GM12878 (cell line): ENCODE data around the gene SLC37A2. TPM values are rescaled to one million over a fixed set of nuclear protein-coding genes. Genes with fewer than 3 reads are reported as not detected.

Experiments
- ATAC-seq: fragments of 200-7000 bp; cut with Tn5 transposase; 3 replicates; pipeline ENCODE4 v1.9.1; 2020; ENCODE audit warnings: mild to moderate bottlenecking, moderate library complexity
- BruUV-seq: library from RNA; stranded (reverse); fragments of 400-500 nt; replicated peaks from 2 replicates; lab custom pipeline; 2021; lab: Mats Ljungman, UMichigan
- CTCF ChIA-PET: fragments of 300-600 bp; sonication (Branson Sonifier 250); formaldehyde crosslinking; extraction: SDS; loops from one replicate; lab custom pipeline; 2021; ENCODE audit warnings: inconsistent platforms; lab: Yijun Ruan, JAX
- POLR2A ChIA-PET: fragments of 350-600 bp; formaldehyde crosslinking; extraction: SDS; loops from one replicate; lab custom pipeline; 2021; ENCODE audit warnings: inconsistent platforms; lab: Charles Lee
- RAD21 ChIA-PET: fragments of 300-600 bp; sonication (Branson Sonifier 250); formaldehyde crosslinking; loops from one replicate; lab custom pipeline; 2023; ENCODE audit warnings: antibody characterized with exemption; ENCODE audit not compliant: unreplicated experiment; lab: Charles Lee
- SMC1A ChIA-PET: fragments of 300-600 bp; sonication (Branson Sonifier 250); formaldehyde crosslinking; loops from one replicate; lab custom pipeline; 2023; ENCODE audit not compliant: unreplicated experiment, uncharacterized antibody; lab: Charles Lee
- DNase-seq: peaks from one replicate; pipeline ENCODE4 v3.0.0-alpha.2; 2011; ENCODE audit warnings: low read depth, low spot score
- FAIRE-seq: peaks from 3 replicates; lab custom pipeline; 2011; peaks lifted over from hg19 to GRCh38; lab: Jason Lieb, UNC
- H2AFZ ChIP-seq: 2 replicates; pipeline ENCODE4 v1.6.0; 2011; ENCODE audit warnings: low read depth, low read length, control low read depth; ENCODE audit not compliant: control insufficient read depth
- H3K27ac ChIP-seq: 2 replicates; pipeline ENCODE4 v1.5.1; 2011; ENCODE audit warnings: control low read depth; ENCODE audit not compliant: control insufficient read depth, insufficient read depth
- H3K27me3 ChIP-seq, 2 experiments: replicated peaks in 1 of 2; 2 replicates each; pipeline versions ENCODE4 v1.6.0 to v1.6.1; 2011; ENCODE audit warnings: low read length in 1 of 2; ENCODE audit not compliant: control insufficient read depth in 2 of 2, insufficient read depth in 2 of 2
- H3K36me3 ChIP-seq, 2 experiments: 2 replicates each; pipeline ENCODE4 v1.5.1; 2011; ENCODE audit warnings: low read length in 1 of 2; ENCODE audit not compliant: control insufficient read depth in 2 of 2, insufficient read depth in 2 of 2
- H3K4me1 ChIP-seq: 2 replicates; pipeline ENCODE4 v1.6.1; 2011; ENCODE audit warnings: mild to moderate bottlenecking, low read length, moderate library complexity, mixed read lengths; ENCODE audit not compliant: control insufficient read depth, insufficient read depth
- H3K4me2 ChIP-seq: 2 replicates; pipeline ENCODE4 v1.6.0; 2011; ENCODE audit warnings: control low read depth; ENCODE audit not compliant: control insufficient read depth, insufficient read depth
- H3K4me3 ChIP-seq: fragments of 200-600 bp; sonication (generic); 2 replicates; pipeline ENCODE4 v1.5.1; 2016
- H3K79me2 ChIP-seq: 2 replicates; pipeline ENCODE4 v1.6.0; 2011; ENCODE audit warnings: low read length; ENCODE audit not compliant: control insufficient read depth, insufficient read depth
- H3K9ac ChIP-seq: 2 replicates; pipeline ENCODE4 v1.8.0; 2011; ENCODE audit warnings: low read length, control low read depth, mixed read lengths; ENCODE audit not compliant: control insufficient read depth, insufficient read depth
- H3K9me3 ChIP-seq: replicated peaks from 3 replicates; pipeline ENCODE4 v1.5.1; 2011; ENCODE audit warnings: mild to moderate bottlenecking, low read length; ENCODE audit not compliant: control insufficient read depth, insufficient read depth
- H4K20me1 ChIP-seq: 2 replicates; pipeline ENCODE4 v1.6.0; 2011; ENCODE audit not compliant: control insufficient read depth, insufficient read depth
- LARP7 ChIP-seq: fragments of 450-650 bp; IDR thresholded peaks from 2 replicates; pipeline ENCODE4 v1.6.1; 2017; ENCODE audit warnings: mild to moderate bottlenecking
- POLR2AphosphoS2 ChIP-seq: IDR thresholded peaks from 2 replicates; pipeline ENCODE4 v1.6.1; 2011; ENCODE audit warnings: low read depth, mild to moderate bottlenecking, low read length, improper control_type of control experiment, moderate library complexity
- SP1 ChIP-seq: IDR thresholded peaks from one replicate; pipeline ENCODE4 v1.6.1; 2011; ENCODE audit warnings: low read depth, low read length
- ZBTB4 ChIP-seq: fragments of 450-650 bp; formaldehyde crosslinking; IDR thresholded peaks from 2 replicates; pipeline ENCODE4 v1.4.0; 2022; ENCODE audit warnings: mild to moderate bottlenecking, moderate library complexity
- WGBS: methylation state at CpG from one replicate; pipeline ENCODE4 v1.1.6; 2016; ENCODE audit warnings: low lambda C conversion rate; ENCODE audit not compliant: insufficient replicate concordance, insufficient coverage; ENCODE audit errors: missing lambda C conversion rate; 5-methylcytosine and 5-hydroxymethylcytosine counted together
- in situ Hi-C: fragments of 300-500 bp; cut with MboI; formaldehyde crosslinking; loops from 9 replicates; pipeline ENCODE4 v1.14.3; 2018; ENCODE audit warnings: mixed read lengths
- intact Hi-C: fragments of 100-400 bp; cut with micrococcal nuclease; formaldehyde crosslinking; loops from one replicate; pipeline ENCODE4 v1.14.2; 2022; ENCODE audit not compliant: unreplicated experiment
- polyA plus RNA-seq, 11 experiments: library from polyadenylated mRNA; depleted of rRNA in 4 of 11; unstranded in 6 of 11; stranded (reverse) in 5 of 11; fragments of >200 nt; fragmentation: Nextera tagmentation in 4 of 11; fragmentation: Illumina TruSeq in 1 of 11; extraction: Ambion mirVana in 4 of 11; extraction: Trizol in 1 of 11; gene quantifications; 1 replicate in 1 of 11; 2 replicates in 10 of 11; pipeline versions ENCODE4 v1.2.1 to v1.2.3, GENCODE V29; 2011 to 2016; ENCODE audit warnings: inconsistent platforms in 2 of 11, missing spikeins in 2 of 11, low read depth in 1 of 11
- total RNA-seq, 4 experiments: library from RNA; depleted of rRNA in 3 of 4; stranded (reverse); fragments of >200 nt in 3 of 4; fragmentation: Illumina TruSeq in 1 of 4; extraction: Trizol in 1 of 4; gene quantifications; 2 replicates each; pipeline versions ENCODE4 v1.2.1 to v1.2.3, GENCODE V29; 2013 to 2021
- TF ChIP-seq, protein P1 (sequence below): IDR thresholded peaks from 2 replicates; pipeline ENCODE4 v1.6.1; 2011; ENCODE audit warnings: low read depth, low read length, improper control_type of control experiment, borderline replicate concordance

The SLC37A2 gene
- total and polyA plus RNA-seq, 10 of the 15 experiments (the other 5 are each of a cell fraction or from before 2014, with no cell fraction given), result 0.26 to 9.8 (median 2.0) TPM

DNA sequence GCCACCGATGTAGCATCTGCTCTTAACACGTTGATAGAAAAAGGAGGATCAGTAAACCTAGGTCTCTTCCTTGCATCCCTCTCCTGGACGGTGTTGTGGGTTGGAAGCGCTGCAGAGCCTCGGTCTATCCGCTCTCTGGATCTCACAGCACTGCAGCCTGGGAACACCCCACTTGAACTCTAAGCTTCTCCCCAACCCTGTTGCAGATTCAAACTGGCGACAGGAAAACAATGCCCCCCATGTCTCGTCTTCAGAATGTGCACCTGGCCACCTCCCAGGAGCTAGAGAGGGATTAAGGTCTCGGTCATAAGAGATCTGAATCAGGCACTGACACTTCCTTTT is 47.9 kb downstream of the SLC37A2 start:
- Histone ChIP-seq H3K9ac (peak overlapping the region; percentile 72), H3K9me3 (no peaks in the 10 kb centered on the region; the same call in 1 of the 3 replicates), H3K4me3 (peak overlapping the region; percentile 96), H4K20me1 (no peaks in the 10 kb centered on the region), H3K79me2 (peaks cover 10% of the 10 kb centered on the region), H2AFZ (peak overlapping the region; percentile 90), H3K27ac (peak overlapping the region; percentile 49), H3K4me2 (peak overlapping the region; percentile 78), H3K27me3 (no peaks in the 10 kb centered on the region), H3K36me3 (no peaks in the 10 kb centered on the region), H3K4me1 (peaks cover under 1% of the 10 kb centered on the region; the same call in 1 of the 2 replicates)
- RAD21 ChIA-PET, result interaction anchor here (0.7 to 8.6 kb wide), 12 partner anchors 8 to 318 kb away, joined by 3 to 87 read pairs (median 4); partner anchors contain the start of genes CCDC15 and SLC37A2
- DNase-seq (no peak), FAIRE-seq (no peak), ATAC-seq (peak; percentile 4)
- in situ Hi-C loops, result no loop called here
- SMC1A ChIA-PET, result interaction anchor here (0.9 to 4.5 kb wide), 14 partner anchors 11 to 459 kb away, joined by 3 to 57 read pairs (median 6); partner anchors contain the start of genes CCDC15, EI24 and SLC37A2
- BruUV-seq, result TSS peak; percentile 87
- POLR2A ChIA-PET, result interaction anchor here (0.9 to 3.9 kb wide), 7 partner anchors 11 to 48 kb away, joined by 3 to 55 read pairs (median 8); partner anchors contain the start of gene SLC37A2
- CTCF ChIA-PET, result interaction anchor here (0.6 to 5.9 kb wide), 17 partner anchors 9 to 437 kb away, joined by 3 to 53 read pairs (median 5); partner anchors contain the start of genes CCDC15, SIAE and SPA17
- TF ChIP-seq SP1 (no peak), LARP7 (0 out of 2 replicates have a peak, but pooled peaks have one; percentile 51)
- intact Hi-C loops, result loop anchor here (1.0 kb wide), 1 partner anchor 39 kb away; no protein-coding TSS in a partner anchor
- 12% methylated on average over 9 of the region's 9 CpGs for WGBS

DNA sequence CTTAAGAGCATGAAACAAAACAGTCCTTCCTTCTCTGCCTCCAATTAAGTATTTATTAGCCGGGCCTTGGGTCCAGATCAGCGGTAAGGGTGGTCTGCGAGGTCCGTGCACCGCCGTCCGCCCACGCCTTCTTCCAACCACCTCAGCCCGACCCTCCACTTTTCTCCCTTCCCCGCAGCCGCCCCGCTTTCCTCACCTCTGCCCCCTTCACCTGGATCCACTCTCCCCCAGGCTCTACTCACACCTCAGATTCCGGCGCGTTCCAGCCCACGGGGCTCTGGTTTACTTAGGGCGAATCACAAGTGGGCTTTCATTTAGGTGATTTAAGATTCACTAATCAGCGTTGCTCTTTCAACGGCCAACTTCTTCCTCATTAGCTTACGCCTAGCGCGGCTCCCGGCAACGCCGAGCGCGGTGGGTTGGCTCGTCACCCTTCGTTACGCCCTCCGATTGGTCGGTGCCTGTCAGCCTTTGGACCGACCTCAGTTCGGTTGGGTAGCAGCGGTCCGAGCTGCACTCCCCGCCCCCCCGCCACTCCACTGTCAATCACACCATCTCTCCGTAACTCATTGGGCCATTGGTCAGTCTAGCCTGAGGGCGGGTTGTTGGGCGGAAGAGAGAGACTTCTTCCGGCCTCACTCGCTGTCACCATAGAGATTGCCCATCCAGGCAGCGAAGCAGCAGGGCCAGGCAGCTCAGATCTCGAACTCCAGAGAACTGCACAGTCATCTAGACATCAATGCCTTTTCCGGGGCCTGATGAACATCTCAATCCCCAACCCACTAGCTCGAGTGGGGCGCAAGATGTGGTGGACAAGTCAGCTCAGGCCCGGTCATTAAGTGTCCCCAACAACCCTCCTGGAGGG is 48.5 kb downstream of the SLC37A2 start, which contains the start of gene TMEM218:
Gene TMEM218, minus strand, starts transcription at position 284 of the 865 bp plus-strand sequence. CDS start 9,385 bp downstream, outside the sequence.
- no peaks in the 10 kb centered on the region for H4K20me1 ChIP-seq
- peak within 1 kb of the TSS; percentile 96 for H3K4me3 ChIP-seq
- no peaks in the 10 kb centered on the region for H3K36me3 ChIP-seq
- peak within 1 kb of the TSS; percentile 72 for H3K9ac ChIP-seq
- in situ Hi-C loops, result no loop called here
- ATAC-seq, result peak; percentile 99
- peaks cover 10% of the 10 kb centered on the region for H3K79me2 ChIP-seq
- intact Hi-C loops, result loop anchor here (1.0 kb wide), 1 partner anchor 39 kb away; no protein-coding TSS in a partner anchor
- peak within 1 kb of the TSS; percentile 85 for H3K4me2 ChIP-seq
- ChIA-PET POLR2A (interaction anchor here (0.5 to 3.9 kb wide), 13 partner anchors 10 to 524 kb away, joined by 3 to 55 read pairs (median 4); partner anchors contain the start of genes CCDC15 and SLC37A2), CTCF (interaction anchor here (0.9 to 5.9 kb wide), 13 partner anchors 10 to 438 kb away, joined by 3 to 53 read pairs (median 6); partner anchors contain the start of genes CCDC15, SIAE, SLC37A2 and SPA17), SMC1A (interaction anchor here (1.0 to 4.5 kb wide), 13 partner anchors 10 to 458 kb away, joined by 3 to 57 read pairs (median 5); partner anchors contain the start of genes CCDC15, EI24 and SLC37A2), RAD21 (interaction anchor here (0.7 to 8.6 kb wide), 14 partner anchors 9 to 234 kb away, joined by 3 to 87 read pairs (median 4); partner anchors contain the start of genes CCDC15 and SLC37A2)
- WGBS, result 7% methylated on average over 47 of the region's 49 CpGs
- no peaks in the 10 kb centered on the region for H3K27me3 ChIP-seq
- BruUV-seq, result no TSS peak
- H3K27ac ChIP-seq, result peak within 1 kb of the TSS; percentile 49
- DNase-seq, result peak; percentile 100
- no peaks in the 10 kb centered on the region; the same call in 1 of the 2 replicates for H3K4me1 ChIP-seq
- peak; percentile 100 for FAIRE-seq
- H2AFZ ChIP-seq, result peak within 1 kb of the TSS; percentile 90
- H3K9me3 ChIP-seq, result no peaks in the 10 kb centered on the region; the same call in 1 of the 3 replicates
- TF ChIP-seq, protein P1, sequence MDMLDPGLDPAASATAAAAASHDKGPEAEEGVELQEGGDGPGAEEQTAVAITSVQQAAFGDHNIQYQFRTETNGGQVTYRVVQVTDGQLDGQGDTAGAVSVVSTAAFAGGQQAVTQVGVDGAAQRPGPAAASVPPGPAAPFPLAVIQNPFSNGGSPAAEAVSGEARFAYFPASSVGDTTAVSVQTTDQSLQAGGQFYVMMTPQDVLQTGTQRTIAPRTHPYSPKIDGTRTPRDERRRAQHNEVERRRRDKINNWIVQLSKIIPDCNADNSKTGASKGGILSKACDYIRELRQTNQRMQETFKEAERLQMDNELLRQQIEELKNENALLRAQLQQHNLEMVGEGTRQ, result no peak
- no peak for TF ChIP-seq ZBTB4 (CRISPR knock-in tag)
- TF ChIP-seq POLR2AphosphoS2, result no peak
